Neural crest cell (in vitro differentiated cells): Measurements from ENCODE around the gene MARCKSL1. TPM values are rescaled to one million over a fixed set of nuclear protein-coding genes. Genes with fewer than 3 reads are reported as not detected.
A peak's percentile ranks its signal among the peaks of the same experiment; 100 is the strongest.

Experiments
- DNase-seq: peaks from one replicate; pipeline ENCODE4 v3.0.0; 2021; ENCODE audit warnings: low read depth, mixed read lengths, low spot score
- H3K27ac Mint-ChIP-seq: one replicate; pipeline ENCODE4 v1.8.0; 2021; ENCODE audit warnings: mild to moderate bottlenecking, mixed read lengths; ENCODE audit not compliant: unreplicated experiment
- H3K27me3 Mint-ChIP-seq: 2 replicates; pipeline ENCODE4 v1.8.0; 2021; ENCODE audit warnings: low read depth, mild to moderate bottlenecking, mixed read lengths
- H3K36me3 Mint-ChIP-seq: 2 replicates; pipeline ENCODE4 v1.8.0; 2021; ENCODE audit warnings: low read depth, mild to moderate bottlenecking, mixed read lengths
- H3K4me1 Mint-ChIP-seq: 2 replicates; pipeline ENCODE4 v1.8.0; 2021; ENCODE audit warnings: mixed read lengths
- H3K4me3 Mint-ChIP-seq: one replicate; pipeline ENCODE4 v1.8.0; 2021; ENCODE audit warnings: mild to moderate bottlenecking, mixed read lengths
- H3K9me3 Mint-ChIP-seq: 2 replicates; pipeline ENCODE4 v1.8.0; 2021; ENCODE audit warnings: mixed read lengths
- CTCF ChIP-seq: fragments of 200-600 bp; sonication (generic); conservative IDR thresholded peaks from 2 replicates; pipeline ENCODE4 v1.5.0; 2021; ENCODE audit warnings: antibody characterized with exemption, mild to moderate bottlenecking
- total RNA-seq: library from RNA; stranded (reverse); gene quantifications from 2 replicates; pipeline ENCODE4 v1.2.1, GENCODE V29; 2021

MARCKSL1 gene
- total RNA-seq, 1 donor from 2014 or later, result 952 TPM

GRCh38 chr1:32362474-32363313 lies 26.7 kb upstream of the MARCKSL1 start, which contains the start of the genes FAM229A and TSSK3:
FAM229A (minus strand) TSS chr1:32362485; CDS start chr1:32362091, 394 bp downstream.
TSSK3 (plus strand) TSS chr1:32362539; CDS start chr1:32362702, 163 bp downstream.
- H3K4me1 Mint-ChIP-seq, result peaks cover 26% of the 10 kb centered on the region
- no peak within 1 kb of the TSS for H3K27ac Mint-ChIP-seq
- H3K9me3 Mint-ChIP-seq, result no peaks in the 10 kb centered on the region
- peaks cover 9% of the 10 kb centered on the region for H3K36me3 Mint-ChIP-seq
- peak within 1 kb of the TSS; percentile 35 for H3K4me3 Mint-ChIP-seq
- H3K27me3 Mint-ChIP-seq, result peaks cover 3% of the 10 kb centered on the region
- no peak for TF ChIP-seq CTCF
- DNase-seq, result no peak

GRCh38 chr1:32361674-32362473 lies 25.8 kb upstream of the MARCKSL1 start:
- Mint-ChIP-seq H3K4me1 (peaks cover 31% of the 10 kb centered on the region), H3K27ac (no peak overlapping the region), H3K9me3 (no peaks in the 10 kb centered on the region), H3K36me3 (peaks cover 9% of the 10 kb centered on the region), H3K4me3 (peak overlapping the region; percentile 29), H3K27me3 (peaks cover 3% of the 10 kb centered on the region)
- peak; percentile 53 for DNase-seq
- peak; percentile 52 for TF ChIP-seq CTCF

- peaks cover 31% of the 10 kb centered on the region for H3K4me1 Mint-ChIP-seq
- peaks cover 9% of the 10 kb centered on the region for H3K36me3 Mint-ChIP-seq
- H3K27me3 Mint-ChIP-seq, result peaks cover 3% of the 10 kb centered on the region
- no peak overlapping the region for H3K4me3 Mint-ChIP-seq
- TF ChIP-seq CTCF, result no peak
- H3K27ac Mint-ChIP-seq, result no peak overlapping the region
- DNase-seq, result no peak
- H3K9me3 Mint-ChIP-seq, result no peaks in the 10 kb centered on the region
Measured at GRCh38 chr1:32361308-32361673, 25.3 kb upstream of the MARCKSL1 start.

- Mint-ChIP-seq H3K4me3 (no peak overlapping the region), H3K9me3 (no peaks in the 10 kb centered on the region), H3K27me3 (peaks cover 3% of the 10 kb centered on the region), H3K4me1 (peaks cover 45% of the 10 kb centered on the region), H3K36me3 (peaks cover 3% of the 10 kb centered on the region), H3K27ac (no peak overlapping the region)
- TF ChIP-seq CTCF, result no peak
- DNase-seq, result no peak
Measured at GRCh38 chr1:32358435-32358834, 22.4 kb upstream of the MARCKSL1 start.

GRCh38 chr1:32357614-32358013 lies 21.6 kb upstream of the MARCKSL1 start:
- Mint-ChIP-seq H3K27me3 (peaks cover 3% of the 10 kb centered on the region), H3K27ac (no peak overlapping the region)
- TF ChIP-seq CTCF, result no peak

More at GRCh38 chr1:32357614-32358013, 21.6 kb upstream of the MARCKSL1 start:
- Mint-ChIP-seq H3K4me3 (peak overlapping the region; percentile 50), H3K36me3 (peaks cover 3% of the 10 kb centered on the region), H3K4me1 (peaks cover 51% of the 10 kb centered on the region), H3K9me3 (no peaks in the 10 kb centered on the region)
- no peak for DNase-seq
